K562 (cell line): ENCODE data around the gene ERAS. TPM values are rescaled to one million over a fixed set of nuclear protein-coding genes. Genes with fewer than 3 reads are reported as not detected.
A peak's percentile ranks its signal among the peaks of the same experiment; 100 is the strongest.

Experiments used
- DACH1 ChIP-seq: fragments of 450-650 bp; IDR thresholded peaks from 2 replicates; pipeline ENCODE4 v1.6.1; 2018; ENCODE audit not compliant: partially characterized antibody
- GABPB1 ChIP-seq: sonication (generic); formaldehyde crosslinking; IDR thresholded peaks from 2 replicates; pipeline ENCODE4 v1.8.0; 2022; ENCODE audit warnings: mild to moderate bottlenecking, missing genetic modification reagents
- KDM4B ChIP-seq, 2 experiments: fragments of 450-650 bp in 1 of 2; sonication (generic) in 1 of 2; IDR thresholded peaks; 2 replicates each; pipeline ENCODE4 v1.6.1; 2016 to 2017; ENCODE audit warnings: borderline replicate concordance in 2 of 2, antibody characterized with exemption in 1 of 2, low read depth in 1 of 2, mild to moderate bottlenecking in 1 of 2
- NFE2 ChIP-seq: IDR thresholded peaks from 2 replicates; pipeline ENCODE4 v1.6.1; 2014; ENCODE audit warnings: antibody characterized with exemption, low read depth
- NFRKB ChIP-seq: fragments of 450-650 bp; IDR thresholded peaks from 2 replicates; pipeline ENCODE4 v1.6.1; 2016; ENCODE audit warnings: low read depth
- PTRF ChIP-seq: fragments of 450-650 bp; IDR thresholded peaks from 2 replicates; pipeline ENCODE4 v1.6.1; 2016; ENCODE audit warnings: mild to moderate bottlenecking, missing genetic modification characterization, missing compliant biosample characterization
- SRSF3 ChIP-seq: fragments of 200-400 bp; formaldehyde crosslinking; IDR thresholded peaks from 2 replicates; pipeline ENCODE4 v1.6.1; 2016; ENCODE audit warnings: mild to moderate bottlenecking, low read length, moderate library complexity; ENCODE audit not compliant: insufficient read depth
- TAF15 ChIP-seq: fragments of 200-400 bp; formaldehyde crosslinking; IDR thresholded peaks from 2 replicates; pipeline ENCODE4 v1.6.1; 2017; ENCODE audit warnings: mild to moderate bottlenecking, low read depth, low read length, moderate library complexity
- TAL1 ChIP-seq: fragments of 450-650 bp; IDR thresholded peaks from 2 replicates; pipeline ENCODE4 v1.6.1; 2016; ENCODE audit warnings: mild to moderate bottlenecking
- TOE1 ChIP-seq, 2 experiments: fragments of 450-650 bp in 1 of 2; sonication (generic) in 1 of 2; formaldehyde crosslinking in 1 of 2; IDR thresholded peaks; 2 replicates each; pipeline versions ENCODE4 v1.7.1 to v1.8.0; 2016 to 2022; ENCODE audit warnings: borderline replicate concordance in 2 of 2, mild to moderate bottlenecking in 2 of 2, antibody characterized with exemption in 1 of 2, inconsistent platforms in 1 of 2, low read depth in 1 of 2, missing genetic modification reagents in 1 of 2, moderate library complexity in 1 of 2
- ZFX ChIP-seq: sonication (generic); formaldehyde crosslinking; IDR thresholded peaks from 2 replicates; pipeline ENCODE4 v1.8.0; 2022; ENCODE audit warnings: mild to moderate bottlenecking, missing genetic modification reagents, moderate library complexity
- polyA plus RNA-seq, 8 experiments: library from polyadenylated mRNA; depleted of rRNA in 4 of 8; stranded (reverse) in 5 of 8; unstranded in 3 of 8; fragments of >200 nt; fragmentation: Nextera tagmentation in 2 of 8; fragmentation: Illumina TruSeq in 1 of 8; extraction: Ambion mirVana in 2 of 8; extraction: Trizol in 1 of 8; gene quantifications; 2 replicates each; pipeline versions ENCODE4 v1.2.1 to v1.2.3, GENCODE V29; 2011 to 2014; ENCODE audit warnings: inconsistent platforms in 1 of 8, missing spikeins in 1 of 8
- total RNA-seq, 7 experiments: library from RNA; depleted of rRNA in 6 of 7; stranded (reverse); fragments of >200 nt in 6 of 7; fragmentation: Illumina TruSeq in 2 of 7; extraction: Trizol in 2 of 7; gene quantifications; 2 replicates each; pipeline versions ENCODE4 v1.2.1 to v1.2.3, GENCODE V29; 2011 to 2021; ENCODE audit warnings: low replicate concordance in 1 of 7
- TF ChIP-seq, protein P1 (sequence below), 2 experiments: fragments of 450-650 bp; conservative IDR thresholded peaks; 2 replicates each; pipeline ENCODE4 v1.6.1; 2017; ENCODE audit warnings: mild to moderate bottlenecking in 2 of 2, moderate library complexity in 2 of 2
- TF ChIP-seq, protein P2 (sequence below): sonication (generic); formaldehyde crosslinking; IDR thresholded peaks from 2 replicates; pipeline ENCODE4 v1.8.0; 2023; ENCODE audit warnings: mild to moderate bottlenecking, missing genetic modification reagents
- TF ChIP-seq, protein P3 (sequence below): fragments of 450-650 bp; IDR thresholded peaks from 2 replicates; pipeline ENCODE4 v1.6.1; 2016
- TF ChIP-seq, protein P4 (sequence below): fragments of 150-350 bp; conservative IDR thresholded peaks from 2 replicates; pipeline ENCODE4 v1.6.1; 2014; ENCODE audit warnings: low read length
- TF ChIP-seq, protein P5 (sequence below): sonication (generic); formaldehyde crosslinking; IDR thresholded peaks from 2 replicates; pipeline ENCODE4 v1.5.0; 2020; ENCODE audit warnings: missing genetic modification reagents

Gene ERAS
- total and polyA plus RNA-seq, 9 of the 15 experiments (the other 6 are each of a cell fraction or from before 2014, with no cell fraction given), result 0.07 to 0.12 TPM; not detected in 7

DNA sequence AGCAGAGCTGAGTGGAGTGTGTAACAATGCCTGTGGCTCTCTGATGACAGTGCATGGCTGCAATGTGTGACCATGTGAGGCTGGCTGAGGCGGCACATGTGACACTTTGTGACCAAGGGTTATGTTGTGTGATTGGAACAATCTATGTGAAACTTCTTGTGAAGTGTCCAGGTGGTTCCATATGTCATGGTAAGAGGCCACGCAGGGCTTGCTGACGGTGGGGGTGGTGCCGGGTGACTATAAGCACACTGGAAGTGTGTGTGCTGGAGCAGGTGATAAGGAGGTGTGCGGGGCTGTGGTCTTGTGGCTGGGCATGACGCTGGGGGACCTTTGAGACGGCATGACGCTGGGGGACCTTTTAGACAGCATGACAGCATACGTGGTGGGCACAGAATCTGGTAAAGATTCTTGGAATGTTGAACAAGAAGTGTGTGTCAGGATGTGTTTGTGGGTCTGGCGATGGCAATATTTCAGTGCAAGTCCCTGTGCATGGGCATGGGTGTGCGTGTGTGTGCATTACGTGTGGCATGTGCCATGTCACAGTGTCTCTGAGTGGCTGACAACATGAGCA is 31.9 kb upstream of the ERAS start (continued):
- TF ChIP-seq, protein P1, sequence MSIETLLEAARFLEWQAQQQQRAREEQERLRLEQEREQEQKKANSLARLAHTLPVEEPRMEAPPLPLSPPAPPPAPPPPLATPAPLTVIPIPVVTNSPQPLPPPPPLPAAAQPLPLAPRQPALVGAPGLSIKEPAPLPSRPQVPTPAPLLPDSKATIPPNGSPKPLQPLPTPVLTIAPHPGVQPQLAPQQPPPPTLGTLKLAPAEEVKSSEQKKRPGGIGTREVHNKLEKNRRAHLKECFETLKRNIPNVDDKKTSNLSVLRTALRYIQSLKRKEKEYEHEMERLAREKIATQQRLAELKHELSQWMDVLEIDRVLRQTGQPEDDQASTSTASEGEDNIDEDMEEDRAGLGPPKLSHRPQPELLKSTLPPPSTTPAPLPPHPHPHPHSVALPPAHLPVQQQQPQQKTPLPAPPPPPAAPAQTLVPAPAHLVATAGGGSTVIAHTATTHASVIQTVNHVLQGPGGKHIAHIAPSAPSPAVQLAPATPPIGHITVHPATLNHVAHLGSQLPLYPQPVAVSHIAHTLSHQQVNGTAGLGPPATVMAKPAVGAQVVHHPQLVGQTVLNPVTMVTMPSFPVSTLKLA (conservative IDR thresholded peaks at IDR 0.05), result no peak
- TF ChIP-seq, protein P2, sequence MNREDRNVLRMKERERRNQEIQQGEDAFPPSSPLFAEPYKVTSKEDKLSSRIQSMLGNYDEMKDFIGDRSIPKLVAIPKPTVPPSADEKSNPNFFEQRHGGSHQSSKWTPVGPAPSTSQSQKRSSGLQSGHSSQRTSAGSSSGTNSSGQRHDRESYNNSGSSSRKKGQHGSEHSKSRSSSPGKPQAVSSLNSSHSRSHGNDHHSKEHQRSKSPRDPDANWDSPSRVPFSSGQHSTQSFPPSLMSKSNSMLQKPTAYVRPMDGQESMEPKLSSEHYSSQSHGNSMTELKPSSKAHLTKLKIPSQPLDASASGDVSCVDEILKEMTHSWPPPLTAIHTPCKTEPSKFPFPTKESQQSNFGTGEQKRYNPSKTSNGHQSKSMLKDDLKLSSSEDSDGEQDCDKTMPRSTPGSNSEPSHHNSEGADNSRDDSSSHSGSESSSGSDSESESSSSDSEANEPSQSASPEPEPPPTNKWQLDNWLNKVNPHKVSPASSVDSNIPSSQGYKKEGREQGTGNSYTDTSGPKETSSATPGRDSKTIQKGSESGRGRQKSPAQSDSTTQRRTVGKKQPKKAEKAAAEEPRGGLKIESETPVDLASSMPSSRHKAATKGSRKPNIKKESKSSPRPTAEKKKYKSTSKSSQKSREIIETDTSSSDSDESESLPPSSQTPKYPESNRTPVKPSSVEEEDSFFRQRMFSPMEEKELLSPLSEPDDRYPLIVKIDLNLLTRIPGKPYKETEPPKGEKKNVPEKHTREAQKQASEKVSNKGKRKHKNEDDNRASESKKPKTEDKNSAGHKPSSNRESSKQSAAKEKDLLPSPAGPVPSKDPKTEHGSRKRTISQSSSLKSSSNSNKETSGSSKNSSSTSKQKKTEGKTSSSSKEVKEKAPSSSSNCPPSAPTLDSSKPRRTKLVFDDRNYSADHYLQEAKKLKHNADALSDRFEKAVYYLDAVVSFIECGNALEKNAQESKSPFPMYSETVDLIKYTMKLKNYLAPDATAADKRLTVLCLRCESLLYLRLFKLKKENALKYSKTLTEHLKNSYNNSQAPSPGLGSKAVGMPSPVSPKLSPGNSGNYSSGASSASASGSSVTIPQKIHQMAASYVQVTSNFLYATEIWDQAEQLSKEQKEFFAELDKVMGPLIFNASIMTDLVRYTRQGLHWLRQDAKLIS, result no peak
- TF ChIP-seq GABPB1 (CRISPR knock-in tag) (no peak; the same call in 1 of the 2 replicates), NFE2 (peak; percentile 35; the same call in 1 of the 2 replicates), TOE1 (IDR thresholded peaks at IDR 0.05; ENCODE audit: borderline replicate concordance) (peak; percentile 49), TOE1 (CRISPR knock-in tag; IDR thresholded peaks at IDR 0.05; ENCODE audit: borderline replicate concordance, low read depth) (no peak), DACH1 (no peak), PTRF (tag) (0 out of 2 replicates have a peak, but pooled peaks have one; percentile 16), TAL1 (peak; percentile 83), NFRKB (no peak), ZFX (no peak), SRSF3 (no peak), TAF15 (no peak), KDM4B (IDR thresholded peaks at IDR 0.05; ENCODE audit: borderline replicate concordance in 2 of 2, low read depth in 1 of 2) (no peak)
- TF ChIP-seq, protein P3, sequence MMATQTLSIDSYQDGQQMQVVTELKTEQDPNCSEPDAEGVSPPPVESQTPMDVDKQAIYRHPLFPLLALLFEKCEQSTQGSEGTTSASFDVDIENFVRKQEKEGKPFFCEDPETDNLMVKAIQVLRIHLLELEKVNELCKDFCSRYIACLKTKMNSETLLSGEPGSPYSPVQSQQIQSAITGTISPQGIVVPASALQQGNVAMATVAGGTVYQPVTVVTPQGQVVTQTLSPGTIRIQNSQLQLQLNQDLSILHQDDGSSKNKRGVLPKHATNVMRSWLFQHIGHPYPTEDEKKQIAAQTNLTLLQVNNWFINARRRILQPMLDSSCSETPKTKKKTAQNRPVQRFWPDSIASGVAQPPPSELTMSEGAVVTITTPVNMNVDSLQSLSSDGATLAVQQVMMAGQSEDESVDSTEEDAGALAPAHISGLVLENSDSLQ, result peak; percentile 30; the same call in 1 of the 2 replicates
- TF ChIP-seq, protein P4, sequence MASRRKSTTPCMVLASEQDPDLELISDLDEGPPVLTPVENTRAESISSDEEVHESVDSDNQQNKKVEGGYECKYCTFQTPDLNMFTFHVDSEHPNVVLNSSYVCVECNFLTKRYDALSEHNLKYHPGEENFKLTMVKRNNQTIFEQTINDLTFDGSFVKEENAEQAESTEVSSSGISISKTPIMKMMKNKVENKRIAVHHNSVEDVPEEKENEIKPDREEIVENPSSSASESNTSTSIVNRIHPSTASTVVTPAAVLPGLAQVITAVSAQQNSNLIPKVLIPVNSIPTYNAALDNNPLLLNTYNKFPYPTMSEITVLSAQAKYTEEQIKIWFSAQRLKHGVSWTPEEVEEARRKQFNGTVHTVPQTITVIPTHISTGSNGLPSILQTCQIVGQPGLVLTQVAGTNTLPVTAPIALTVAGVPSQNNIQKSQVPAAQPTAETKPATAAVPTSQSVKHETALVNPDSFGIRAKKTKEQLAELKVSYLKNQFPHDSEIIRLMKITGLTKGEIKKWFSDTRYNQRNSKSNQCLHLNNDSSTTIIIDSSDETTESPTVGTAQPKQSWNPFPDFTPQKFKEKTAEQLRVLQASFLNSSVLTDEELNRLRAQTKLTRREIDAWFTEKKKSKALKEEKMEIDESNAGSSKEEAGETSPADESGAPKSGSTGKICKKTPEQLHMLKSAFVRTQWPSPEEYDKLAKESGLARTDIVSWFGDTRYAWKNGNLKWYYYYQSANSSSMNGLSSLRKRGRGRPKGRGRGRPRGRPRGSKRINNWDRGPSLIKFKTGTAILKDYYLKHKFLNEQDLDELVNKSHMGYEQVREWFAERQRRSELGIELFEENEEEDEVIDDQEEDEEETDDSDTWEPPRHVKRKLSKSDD, result no peak
- TF ChIP-seq, protein P5, sequence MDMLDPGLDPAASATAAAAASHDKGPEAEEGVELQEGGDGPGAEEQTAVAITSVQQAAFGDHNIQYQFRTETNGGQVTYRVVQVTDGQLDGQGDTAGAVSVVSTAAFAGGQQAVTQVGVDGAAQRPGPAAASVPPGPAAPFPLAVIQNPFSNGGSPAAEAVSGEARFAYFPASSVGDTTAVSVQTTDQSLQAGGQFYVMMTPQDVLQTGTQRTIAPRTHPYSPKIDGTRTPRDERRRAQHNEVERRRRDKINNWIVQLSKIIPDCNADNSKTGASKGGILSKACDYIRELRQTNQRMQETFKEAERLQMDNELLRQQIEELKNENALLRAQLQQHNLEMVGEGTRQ (CRISPR knock-in tag), result peak; percentile 53
